Measurements from ENCODE around the gene NACC1. TPM values are rescaled to one million over a fixed set of nuclear protein-coding genes. Genes with fewer than 3 reads are reported as not detected.

The NACC1 gene
- total and polyA plus RNA-seq, 2 of the 8 experiments (the other 6 are each of a cell fraction or from before 2014, with no cell fraction given): 234 to 301 TPM

GRCh38 chr19:13110099-13110610 is 7.9 kb upstream of the NACC1 start:
- Histone ChIP-seq H3K36me3 (ENCODE audit: control insufficient read depth in 2 of 4, insufficient read depth in 4 of 4, low read length in 3 of 4) (peaks cover 6 to 24% (median 23%) of the 10 kb centered on the region in 4 experiments), H2BK12ac (ENCODE audit: low read depth, low read length) (no peak overlapping the region), H3K14ac (ENCODE audit: insufficient read length) (no peak overlapping the region), H3K23me2 (ENCODE audit: low read depth, low read length) (no peaks in the 10 kb centered on the region), H3K79me1 (ENCODE audit: low read depth, low read length) (peaks cover 5% of the 10 kb centered on the region), H3K79me2 (ENCODE audit: control insufficient read depth in 1 of 2, insufficient read depth in 2 of 2, low read length in 2 of 2) (peaks cover 0 to 6% of the 10 kb centered on the region in 2 experiments; a peak in 2 of 4 replicates), H3K4me3 (ENCODE audit: extremely low read depth in 1 of 4, insufficient read depth in 2 of 4, low read depth in 3 of 4, low read length in 4 of 4) (no peak overlapping the region), H2BK15ac (ENCODE audit: low read length) (no peak overlapping the region), H3K27me3 (replicated peaks in 1 of 4; ENCODE audit: control insufficient read depth in 3 of 4, extremely low read depth in 1 of 4, insufficient read depth in 3 of 4, low read length in 3 of 4) (no peaks in the 10 kb centered on the region), H3K56ac (replicated peaks; ENCODE audit: insufficient read length, low read depth, low read length) (no peak overlapping the region), H4K8ac (ENCODE audit: extremely low read depth, insufficient read depth, low read length) (no peak overlapping the region), H3K23ac (ENCODE audit: insufficient read length) (no peak overlapping the region), H4K20me1 (replicated peaks in 1 of 2; ENCODE audit: control insufficient read depth in 1 of 2, insufficient read depth in 2 of 2, low read length in 2 of 2) (peaks cover 0 to 1% of the 10 kb centered on the region in 2 experiments), H2BK120ac (replicated peaks; ENCODE audit: low read depth, low read length) (no peak overlapping the region), H2BK20ac (ENCODE audit: low read length) (no peak overlapping the region), H3K9me3 (ENCODE audit: insufficient read depth in 2 of 2, low read depth in 1 of 2, low read length in 1 of 2) (no peaks in the 10 kb centered on the region), H2AK5ac (ENCODE audit: low read depth, low read length) (no peak overlapping the region), H3K9ac (replicated peaks in 1 of 4; ENCODE audit: extremely low read depth in 1 of 4, low read depth in 3 of 4, low read length in 3 of 4) (no peak overlapping the region), H2AFZ (ENCODE audit: low read length) (no peak overlapping the region), H3K4me1 (replicated peaks in 1 of 4; ENCODE audit: control insufficient read depth in 3 of 4, insufficient read depth in 4 of 4, low read length in 3 of 4) (0 out of 7 replicates have a peak, but pooled peaks cover 0 to 2% (median 0%) of the 10 kb centered on the region in 4 experiments), H4K91ac (replicated peaks; ENCODE audit: insufficient read length, low read length) (no peak overlapping the region), H2BK5ac (ENCODE audit: low read depth, low read length) (no peak overlapping the region), H4K5ac (ENCODE audit: insufficient read length, low read depth, low read length) (no peak overlapping the region), H3K4ac (replicated peaks; ENCODE audit: insufficient read length, low read depth, low read length) (no peak overlapping the region), H3K4me2 (ENCODE audit: insufficient read depth in 1 of 2, low read depth in 2 of 2, low read length in 2 of 2) (no peak overlapping the region), H3K18ac (ENCODE audit: extremely low read depth, low read length) (no peak overlapping the region), H3K27ac (ENCODE audit: low read depth, low read length) (no peak overlapping the region; the same call in 1 of the 2 replicates)
- POLR2A ChIA-PET (ENCODE audit: partially characterized antibody): interaction anchor here (1.0 to 19.5 kb wide), 5 partner anchors 6 to 177 kb away, joined by 3 to 228 read pairs (median 12); partner anchors contain the start of genes FARSA, NACC1 and TRMT1
- WGBS, 2 experiments (ENCODE audit: extremely low coverage in 1 of 2, insufficient coverage in 1 of 2, insufficient read length in 1 of 2, insufficient replicate concordance in 2 of 2, low coverage in 1 of 2, low lambda C conversion rate in 2 of 2, missing lambda C conversion rate in 1 of 2): 97% methylated on average over 12 of the region's 15 CpGs; no CpG with 5 or more reads in 1 of the 2 experiments
- CTCF ChIA-PET (ENCODE audit: partially characterized antibody): interaction anchor here (0.6 to 0.9 kb wide), 2 partner anchors 9 to 37 kb away, joined by 3 read pairs; no protein-coding TSS in a partner anchor
- TF ChIP-seq TBP (IDR thresholded peaks at IDR 0.05; ENCODE audit: low read depth, low read length) (no peak), GABPA (IDR thresholded peaks at IDR 0.05; ENCODE audit: borderline replicate concordance, insufficient read depth, low read length) (no peak), NANOG (IDR thresholded peaks at IDR 0.05; ENCODE audit: insufficient read depth, low read depth, low read length, poor library complexity, severe bottlenecking) (no peak)
- no peak for DNase-seq (ENCODE audit: low read depth in 1 of 2, low spot score in 2 of 2)
- no peak for FAIRE-seq

Measured in H1 (cell line).